GM12874 (cell line): Measurements from ENCODE around the gene UBQLN4.

Source experiments
- CTCF ChIP-seq: IDR thresholded peaks from 2 replicates; pipeline ENCODE4 v1.5.1; 2011; ENCODE audit warnings: low read depth, mild to moderate bottlenecking, control low read depth, low read length, moderate library complexity; ENCODE audit not compliant: insufficient read depth

Gene UBQLN4

GRCh38 chr1:156045076-156045475 is 8.5 kb downstream of the UBQLN4 start:
- no peak for TF ChIP-seq CTCF

- no peak for TF ChIP-seq CTCF
These were observed 10.8 kb downstream of the UBQLN4 start for GRCh38 chr1:156042828-156043227.

DNA sequence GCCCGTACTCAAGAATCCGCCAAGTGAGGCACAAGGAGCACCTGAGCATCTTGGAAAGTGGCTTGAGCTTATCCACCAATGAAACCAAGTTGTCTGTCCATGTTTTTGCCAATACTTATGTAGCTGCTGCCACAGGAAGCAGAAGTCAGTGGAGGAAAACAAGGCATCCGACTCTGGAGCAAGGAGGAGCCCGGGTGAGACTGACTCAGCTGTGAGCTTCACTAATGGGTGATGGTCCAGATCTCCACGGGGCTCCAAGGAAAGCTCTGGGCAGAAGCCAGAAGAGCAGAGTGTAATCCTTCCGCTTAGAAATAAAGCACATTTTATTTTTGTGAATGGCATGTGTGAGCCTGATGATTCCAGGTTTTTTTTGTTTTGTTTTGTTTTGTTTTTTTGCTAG is 20.6 kb downstream of the UBQLN4 start:
- no peak for TF ChIP-seq CTCF

DNA sequence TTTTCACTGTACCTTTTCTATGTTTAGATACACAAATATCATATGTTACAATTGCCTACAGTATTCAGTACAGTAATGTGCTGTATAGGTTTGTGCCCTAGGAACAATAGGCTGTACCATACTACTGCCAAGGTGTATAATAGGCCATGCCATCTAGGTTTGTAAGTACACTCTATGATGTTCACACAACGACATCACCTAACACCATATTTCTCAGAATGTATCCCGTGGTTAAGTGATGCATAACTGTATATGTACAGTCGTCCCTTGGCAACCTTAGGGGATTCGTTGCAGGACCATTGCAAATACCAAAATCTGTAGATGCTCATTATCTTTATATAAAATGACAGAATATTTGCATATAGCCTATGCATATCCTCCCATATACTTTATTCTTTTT is 27.0 kb downstream of the UBQLN4 start:
- TF ChIP-seq CTCF: no peak

- peak; percentile 84 for TF ChIP-seq CTCF
These were observed 27.7 kb downstream of the UBQLN4 start for GRCh38 chr1:156025876-156026275.

DNA sequence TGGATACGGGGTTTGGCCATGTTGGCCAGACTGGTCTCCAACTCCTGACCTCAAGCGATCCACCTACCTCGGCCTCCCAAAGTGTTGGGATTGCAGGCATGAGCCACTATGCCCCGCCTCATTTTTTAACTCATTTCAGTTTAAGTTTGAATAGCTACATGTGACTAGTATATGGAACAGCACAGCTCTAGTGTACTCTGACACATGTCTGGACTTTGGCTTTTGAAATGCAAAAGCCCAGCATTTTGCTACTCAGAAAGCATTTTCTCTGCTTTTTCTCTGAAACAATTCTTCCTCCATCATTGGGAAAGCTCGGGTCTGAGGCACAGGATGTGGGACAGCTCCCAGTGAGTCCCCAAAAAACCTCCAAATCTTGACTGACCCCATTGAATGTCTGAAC is 28.8 kb downstream of the UBQLN4 start:
- no peak for TF ChIP-seq CTCF

- TF ChIP-seq CTCF: no peak
These were observed 31.6 kb downstream of the UBQLN4 start for GRCh38 chr1:156021954-156022353.

GRCh38 chr1:156021093-156021428 is 32.5 kb downstream of the UBQLN4 start:
- no peak for TF ChIP-seq CTCF
